IPS-15b (cell line): Measurements from ENCODE around the gene NCKAP5L.
"Not testable (repeated sequence)": the region's sequence is repeated elsewhere in the genome, so short reads cannot be mapped to it uniquely, and the experiment has no call there.

Experiments used
- H3K27me3 ChIP-seq: one replicate; pipeline ENCODE4 v1.6.1; 2013; ENCODE audit warnings: low read length; ENCODE audit not compliant: control insufficient read depth, insufficient read depth
- H3K36me3 ChIP-seq: one replicate; pipeline ENCODE4 v1.6.1; 2013; ENCODE audit warnings: low read length; ENCODE audit not compliant: control insufficient read depth, insufficient read depth
- H3K4me1 ChIP-seq: one replicate; pipeline ENCODE4 v1.6.1; 2013; ENCODE audit warnings: mild to moderate bottlenecking, low read length; ENCODE audit not compliant: control insufficient read depth, insufficient read depth
- H3K4me3 ChIP-seq: one replicate; pipeline ENCODE4 v1.5.1; 2013; ENCODE audit warnings: low read depth, low read length
- H3K9ac ChIP-seq: one replicate; pipeline ENCODE4 v1.6.1; 2013; ENCODE audit warnings: low read depth, mild to moderate bottlenecking, low read length
- H3K9me3 ChIP-seq: one replicate; pipeline ENCODE4 v1.6.1; 2013; ENCODE audit warnings: mild to moderate bottlenecking, low read length; ENCODE audit not compliant: control insufficient read depth, insufficient read depth

Gene NCKAP5L

DNA sequence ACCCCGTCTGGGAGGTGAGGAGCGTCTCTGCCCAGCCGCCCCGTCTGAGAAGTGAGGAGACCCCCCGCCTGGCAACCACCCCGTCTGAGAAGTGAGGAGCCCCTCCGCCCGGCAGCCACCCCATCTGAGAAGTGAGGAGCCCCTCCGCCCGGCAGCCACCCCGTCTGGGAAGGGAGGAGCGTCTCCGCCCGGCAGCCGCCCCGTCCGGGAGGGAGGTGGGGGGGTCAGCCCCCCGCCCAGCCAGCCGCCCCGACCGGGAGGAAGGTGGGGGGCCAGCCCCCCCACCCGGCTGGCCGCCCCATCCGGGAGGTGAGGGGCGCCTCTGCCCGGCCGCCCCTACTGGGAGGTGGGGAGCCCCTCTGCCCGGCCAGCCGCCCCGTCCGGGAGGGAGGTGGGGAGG, 32.7 kb upstream of the NCKAP5L start:
- not testable (repeated sequence) for H3K9me3 ChIP-seq, H3K9ac ChIP-seq, H3K4me1 ChIP-seq, H3K4me3 ChIP-seq, H3K27me3 ChIP-seq, H3K36me3 ChIP-seq

DNA sequence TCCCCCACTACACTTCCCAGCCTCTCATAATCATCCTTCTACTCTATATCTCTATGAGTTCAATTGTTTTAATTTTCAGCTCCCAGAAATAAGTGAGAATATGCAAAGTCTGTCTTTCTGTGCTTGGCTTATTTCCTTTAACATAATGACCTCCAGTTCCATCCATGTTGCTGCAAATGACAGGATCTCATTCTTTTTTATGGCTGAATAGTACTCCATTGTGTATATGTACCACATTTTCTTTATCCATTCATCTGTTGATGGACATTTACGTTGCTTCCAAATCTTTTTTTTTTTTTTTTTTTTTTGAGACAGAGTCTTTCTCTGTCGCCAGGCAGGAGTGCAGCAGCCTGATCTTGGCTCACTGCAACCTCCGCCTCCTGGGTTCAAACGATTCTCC, 27.7 kb upstream of the NCKAP5L start:
- H3K4me3 ChIP-seq, H3K27me3 ChIP-seq, H3K9me3 ChIP-seq, H3K4me1 ChIP-seq, H3K36me3 ChIP-seq, H3K9ac ChIP-seq: not testable (repeated sequence)

DNA sequence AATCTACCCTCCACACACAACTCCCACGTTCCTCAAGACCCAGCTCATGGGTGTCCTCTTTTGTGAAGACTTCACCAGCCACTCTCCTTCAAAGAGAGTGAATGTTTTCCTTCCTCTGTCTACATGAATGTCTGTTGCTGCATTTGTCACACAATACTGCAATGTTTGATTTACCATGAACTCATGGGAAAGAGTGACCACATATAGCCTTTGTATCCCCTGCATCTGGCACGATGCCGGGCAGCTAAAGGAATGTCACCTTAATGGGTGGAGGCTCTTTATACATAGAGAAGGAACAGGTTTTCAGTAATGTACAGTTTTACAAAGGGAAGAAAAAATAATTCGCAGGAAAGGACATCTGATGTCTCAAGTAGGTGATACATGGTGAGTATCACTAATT, 26.8 kb upstream of the NCKAP5L start:
- H3K4me1 ChIP-seq: no peaks in the 10 kb centered on the region
- no peaks in the 10 kb centered on the region for H3K36me3 ChIP-seq
- no peak overlapping the region for H3K9ac ChIP-seq
- H3K4me3 ChIP-seq: no peak overlapping the region
- H3K27me3 ChIP-seq: no peaks in the 10 kb centered on the region
- H3K9me3 ChIP-seq: no peaks in the 10 kb centered on the region

- Histone ChIP-seq H3K9me3 (no peaks in the 10 kb centered on the region), H3K4me1 (no peaks in the 10 kb centered on the region), H3K36me3 (no peaks in the 10 kb centered on the region), H3K4me3 (no peak overlapping the region), H3K27me3 (no peaks in the 10 kb centered on the region), H3K9ac (no peak overlapping the region)
Measured at GRCh38 chr12:49853671-49854070, 25.5 kb upstream of the NCKAP5L start.

DNA sequence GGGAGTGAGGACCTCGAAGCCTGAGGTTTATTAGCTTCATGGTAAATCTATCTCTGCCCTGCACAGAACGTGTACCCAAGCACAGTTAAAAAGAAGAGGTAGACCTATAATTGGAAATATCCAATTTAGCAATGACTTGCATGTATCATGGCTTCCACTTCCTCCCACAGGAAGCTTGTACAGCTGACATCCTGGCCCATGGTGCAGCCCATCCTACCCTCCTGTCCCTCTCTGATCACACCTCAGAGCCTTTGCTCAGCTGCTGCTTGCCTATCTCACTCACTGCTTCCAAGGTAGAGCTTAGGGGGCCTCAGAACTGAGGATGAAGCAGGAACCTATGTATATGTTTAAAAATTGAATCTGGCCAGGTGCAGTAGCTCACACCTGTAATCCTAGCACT, 18.9 kb upstream of the NCKAP5L start:
- Histone ChIP-seq H3K36me3 (no peaks in the 10 kb centered on the region), H3K27me3 (peaks cover 4% of the 10 kb centered on the region), H3K4me3 (no peak overlapping the region), H3K9me3 (no peaks in the 10 kb centered on the region), H3K9ac (no peak overlapping the region), H3K4me1 (no peaks in the 10 kb centered on the region)

GRCh38 chr12:49846032-49846431, 17.8 kb upstream of the NCKAP5L start:
- Histone ChIP-seq H3K9ac (no peak overlapping the region), H3K4me3 (no peak overlapping the region), H3K9me3 (no peaks in the 10 kb centered on the region), H3K36me3 (no peaks in the 10 kb centered on the region), H3K4me1 (peaks cover 3% of the 10 kb centered on the region), H3K27me3 (peaks cover 4% of the 10 kb centered on the region)

GRCh38 chr12:49843876-49844437, 15.7 kb upstream of the NCKAP5L start:
- Histone ChIP-seq H3K9ac (no peak overlapping the region), H3K36me3 (no peaks in the 10 kb centered on the region), H3K9me3 (no peaks in the 10 kb centered on the region), H3K4me1 (peaks cover 3% of the 10 kb centered on the region), H3K4me3 (no peak overlapping the region), H3K27me3 (peaks cover 4% of the 10 kb centered on the region)

- Histone ChIP-seq H3K27me3 (peaks cover 3% of the 10 kb centered on the region), H3K4me3 (peak overlapping the region; percentile 93), H3K4me1 (peaks cover 3% of the 10 kb centered on the region), H3K36me3 (no peaks in the 10 kb centered on the region), H3K9ac (peak overlapping the region; percentile 48), H3K9me3 (no peaks in the 10 kb centered on the region)
Measured at GRCh38 chr12:49843411-49843810, 15.2 kb upstream of the NCKAP5L start.

DNA sequence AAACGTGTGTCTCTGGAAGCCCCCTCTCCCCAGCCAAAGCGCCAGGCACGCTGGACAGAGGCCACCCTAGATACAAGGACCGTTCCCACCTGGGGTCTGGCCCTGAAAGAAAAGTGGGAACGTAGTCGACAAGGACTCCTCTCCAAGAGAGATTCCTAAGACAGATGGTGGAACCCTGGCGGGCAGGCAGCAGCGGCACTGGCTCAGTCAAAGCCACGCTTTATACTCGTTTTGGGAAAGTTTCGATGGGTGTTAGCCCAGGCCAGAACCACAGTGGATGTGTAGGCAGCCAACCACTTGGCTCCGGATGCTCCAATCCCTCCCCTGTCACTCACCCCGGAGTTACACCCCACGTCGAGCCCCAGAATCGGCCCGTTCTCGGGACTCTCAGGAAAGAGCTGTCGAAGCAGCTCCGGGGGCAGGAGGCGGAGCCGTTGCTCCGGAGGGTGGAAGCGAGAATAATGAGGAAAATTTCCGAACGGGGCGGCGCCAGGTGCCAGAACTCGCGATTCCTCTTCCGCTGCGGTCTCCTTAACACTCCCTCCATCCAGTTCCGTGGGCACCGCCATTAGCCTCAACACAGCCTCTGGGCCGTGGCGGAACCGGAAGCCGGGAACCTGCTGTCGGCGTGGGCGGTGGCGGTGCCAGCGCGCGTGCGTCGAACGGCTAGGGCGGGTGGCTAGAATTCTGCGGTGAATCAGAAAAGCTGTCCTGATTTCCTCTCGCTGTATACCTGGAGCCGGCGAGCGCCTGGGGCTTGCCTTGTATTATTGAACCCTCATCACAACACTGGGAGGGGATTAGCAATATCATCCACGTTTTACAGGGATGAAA, 14.5 kb upstream of the NCKAP5L start, which contains the start of gene BCDIN3D:
Gene BCDIN3D, minus strand, starts transcription at position 588 of the 834 bp plus-strand sequence. Its CDS starts 19 bp downstream, at position 569.
- H3K36me3 ChIP-seq: no peaks in the 10 kb centered on the region
- H3K9ac ChIP-seq: peak within 1 kb of the TSS; percentile 83
- no peaks in the 10 kb centered on the region for H3K9me3 ChIP-seq
- H3K27me3 ChIP-seq: no peaks in the 10 kb centered on the region
- H3K4me3 ChIP-seq: peak within 1 kb of the TSS; percentile 93
- peaks cover 3% of the 10 kb centered on the region for H3K4me1 ChIP-seq

DNA sequence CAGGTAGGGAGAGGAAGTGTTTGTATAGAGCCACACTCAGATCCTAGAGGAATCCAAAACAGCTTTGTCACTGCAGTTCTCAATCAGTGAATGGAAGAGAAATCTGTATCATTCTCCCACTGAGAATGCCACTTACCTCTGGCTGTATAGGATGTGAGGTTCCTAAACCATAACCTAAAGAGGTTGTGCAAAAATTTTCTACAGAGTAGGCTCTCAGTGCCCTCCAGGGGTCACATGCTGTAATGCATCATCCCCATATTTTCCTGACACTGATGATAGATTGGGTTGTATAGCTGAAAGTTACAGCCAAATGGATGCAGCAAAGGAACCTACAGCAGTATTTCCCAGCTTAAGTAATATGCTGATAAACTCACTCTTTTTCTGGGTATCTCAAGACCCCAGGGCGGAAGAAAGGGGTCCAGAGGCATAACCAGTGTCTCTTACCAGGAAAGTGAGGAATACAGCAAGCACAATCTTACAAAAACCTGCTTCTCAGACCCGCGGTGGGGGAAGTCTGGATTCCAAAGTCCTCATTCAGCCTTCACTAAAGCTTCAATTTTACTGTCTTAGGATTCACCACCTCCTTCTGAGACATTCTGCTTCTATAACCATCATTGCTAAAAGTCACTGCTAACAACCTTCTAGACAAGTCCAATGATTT, 10.9 kb upstream of the NCKAP5L start:
- H3K9ac ChIP-seq: no peak overlapping the region
- no peak overlapping the region for H3K4me3 ChIP-seq
- H3K9me3 ChIP-seq: no peaks in the 10 kb centered on the region
- H3K27me3 ChIP-seq: no peaks in the 10 kb centered on the region
- H3K4me1 ChIP-seq: peaks cover 3% of the 10 kb centered on the region
- H3K36me3 ChIP-seq: no peaks in the 10 kb centered on the region

- Histone ChIP-seq H3K9ac (no peak overlapping the region), H3K9me3 (no peaks in the 10 kb centered on the region), H3K4me3 (no peak overlapping the region), H3K4me1 (no peaks in the 10 kb centered on the region), H3K27me3 (no peaks in the 10 kb centered on the region), H3K36me3 (no peaks in the 10 kb centered on the region)
Measured at GRCh38 chr12:49832836-49833421, 4.7 kb upstream of the NCKAP5L start.
